Measurements from ENCODE around the gene ASAP3.
A peak's percentile ranks its signal among the peaks of the same experiment; 100 is the strongest.
"Not testable (repeated sequence)": the region's sequence is repeated elsewhere in the genome, so short reads cannot be mapped to it uniquely, and the experiment has no call there.

The ASAP3 gene

DNA sequence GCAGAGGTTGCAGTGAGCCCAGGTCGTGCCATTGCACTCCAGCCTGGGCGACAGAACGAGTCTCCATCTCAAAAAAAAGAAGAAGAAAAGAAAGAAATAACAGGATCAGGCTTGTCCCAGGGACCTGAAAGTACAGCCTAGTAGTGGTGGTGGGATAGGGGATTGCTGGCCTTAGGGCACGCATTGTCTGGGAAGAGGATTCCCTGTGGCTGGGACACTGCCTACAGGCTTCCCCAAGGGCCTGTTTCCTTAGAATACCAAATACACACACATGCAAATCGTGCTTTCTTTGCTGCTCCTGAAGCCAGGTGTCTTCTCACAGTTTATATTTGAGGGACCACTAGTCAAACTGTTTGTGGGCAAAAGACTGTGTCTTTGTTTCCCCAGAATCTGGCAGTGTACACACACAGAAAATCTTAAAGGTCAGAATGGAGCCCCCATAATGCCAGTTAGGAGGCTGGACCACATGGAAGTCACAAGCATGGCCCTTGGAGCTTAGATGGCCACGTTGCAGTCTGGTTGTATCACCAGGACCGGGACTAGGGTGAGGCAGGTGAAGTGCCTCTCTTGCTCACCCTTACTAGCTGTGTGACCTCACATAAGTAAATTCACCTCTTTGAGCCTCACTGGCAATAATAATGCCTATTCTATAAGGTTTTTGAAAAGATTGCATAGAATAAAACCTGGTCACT lies 12.7 kb upstream of the ASAP3 start:
- Mint-ChIP-seq H3K27me3 (peaks cover under 1% of the 10 kb centered on the region), H3K9me3 (no peaks in the 10 kb centered on the region), H3K27ac (no peak overlapping the region), H3K4me1 (peaks cover 2% of the 10 kb centered on the region), H3K36me3 (ENCODE audit: low read depth) (no peaks in the 10 kb centered on the region), H3K4me3 (no peak overlapping the region)
- ATAC-seq: no peak
- DNase-seq: no peak

DNA sequence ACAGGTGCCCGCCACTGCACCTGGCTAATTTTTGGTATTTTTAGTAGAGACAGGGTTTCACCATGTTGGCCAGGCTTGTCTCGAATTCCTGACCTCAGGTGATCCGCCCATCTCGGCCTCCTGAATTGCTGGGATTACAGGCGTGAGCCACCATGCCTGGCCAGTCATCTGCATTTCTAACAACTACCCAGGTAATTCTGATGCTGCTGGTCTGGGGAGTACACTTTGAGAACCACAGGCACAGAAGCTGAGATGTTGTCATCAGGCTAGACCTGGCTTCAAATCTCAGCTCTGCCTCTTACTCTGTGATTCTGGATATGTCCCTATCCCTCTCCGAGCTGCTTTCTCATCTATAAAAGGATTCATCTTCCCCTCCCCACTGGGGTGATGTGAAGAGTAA lies 10.9 kb upstream of the ASAP3 start:
- DNase-seq; H3K27me3 Mint-ChIP-seq; H3K36me3 Mint-ChIP-seq (ENCODE audit: low read depth); H3K4me1 Mint-ChIP-seq; H3K9me3 Mint-ChIP-seq; H3K27ac Mint-ChIP-seq; H3K4me3 Mint-ChIP-seq; ATAC-seq: not testable (repeated sequence)

DNA sequence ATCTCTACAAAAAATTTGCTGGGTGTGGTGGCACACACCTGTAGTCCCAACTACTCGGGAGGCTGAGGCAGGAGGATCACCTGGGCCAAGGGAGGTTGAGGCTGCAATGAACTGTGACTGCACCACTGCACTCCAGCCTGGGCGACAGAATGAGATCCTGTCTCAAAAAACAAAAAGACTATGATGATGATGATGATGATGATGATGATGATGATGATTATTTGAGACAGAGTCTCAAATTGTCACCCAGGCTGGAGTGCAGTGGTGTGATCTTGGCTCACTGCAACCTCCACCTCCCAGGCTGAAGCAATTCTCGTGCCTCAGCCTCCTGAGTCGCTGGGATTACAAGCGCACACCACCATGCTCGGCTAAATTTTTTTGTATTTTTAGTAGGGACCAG lies 8.8 kb upstream of the ASAP3 start:
- not testable (repeated sequence) for H3K36me3 Mint-ChIP-seq (ENCODE audit: low read depth); DNase-seq; H3K9me3 Mint-ChIP-seq; H3K4me1 Mint-ChIP-seq; H3K4me3 Mint-ChIP-seq; H3K27me3 Mint-ChIP-seq; H3K27ac Mint-ChIP-seq; ATAC-seq

DNA sequence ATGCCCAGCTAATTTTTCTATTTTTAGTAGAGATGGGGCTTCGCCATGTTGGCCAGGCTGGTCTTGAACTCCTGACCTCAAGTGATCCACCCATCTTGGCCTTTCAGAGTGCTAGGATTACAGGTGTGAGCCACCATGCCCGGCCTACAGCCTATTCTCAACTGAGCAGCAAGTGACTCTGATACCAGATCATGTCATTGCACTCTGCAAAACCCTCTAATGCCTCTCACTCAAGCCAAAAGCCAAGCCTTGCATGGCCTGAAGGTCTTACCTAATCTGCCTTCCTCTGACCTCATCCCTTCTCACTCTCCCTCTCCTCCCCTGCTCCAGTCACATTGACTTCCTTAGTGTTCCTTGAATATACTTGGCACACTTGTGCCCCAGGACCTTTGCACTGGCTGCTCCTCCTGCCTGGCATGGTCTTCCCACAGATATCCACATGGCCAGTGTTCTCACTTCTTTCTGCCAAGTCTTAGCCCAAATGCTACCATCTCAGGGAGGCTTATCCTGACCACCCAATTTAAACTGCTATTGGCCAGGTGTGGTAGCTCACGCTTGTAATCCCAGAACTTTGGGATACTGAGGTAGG lies 8.2 kb upstream of the ASAP3 start:
- ATAC-seq (no peak), DNase-seq (no peak)
- H3K27ac Mint-ChIP-seq: no peak overlapping the region
- no peaks in the 10 kb centered on the region for H3K36me3 Mint-ChIP-seq (ENCODE audit: low read depth)
- no peaks in the 10 kb centered on the region for H3K4me1 Mint-ChIP-seq
- no peaks in the 10 kb centered on the region for H3K9me3 Mint-ChIP-seq
- H3K4me3 Mint-ChIP-seq: no peak overlapping the region
- H3K27me3 Mint-ChIP-seq: peaks cover 7% of the 10 kb centered on the region

DNA sequence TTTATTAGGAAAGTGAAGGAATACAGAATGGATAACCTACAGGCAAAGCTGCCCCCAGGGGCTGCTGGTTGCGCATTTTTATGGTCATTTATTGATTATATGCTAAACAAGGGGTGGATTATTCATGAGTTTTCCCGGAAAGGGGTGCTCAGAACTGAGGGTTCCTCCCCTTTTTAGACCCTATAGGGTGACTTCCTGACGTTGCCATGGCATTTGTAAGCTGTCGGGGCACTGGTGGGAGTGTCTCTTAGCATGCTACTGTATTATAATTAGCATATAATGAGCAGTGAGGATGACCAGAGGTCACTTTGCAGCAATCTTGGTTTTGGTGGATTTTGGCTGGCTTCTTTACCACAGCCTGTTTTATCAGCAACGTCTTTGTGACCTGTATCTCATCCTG lies 5.9 kb upstream of the ASAP3 start:
- no peaks in the 10 kb centered on the region for H3K36me3 Mint-ChIP-seq (ENCODE audit: low read depth)
- H3K27me3 Mint-ChIP-seq: peaks cover 17% of the 10 kb centered on the region
- H3K27ac Mint-ChIP-seq: no peak overlapping the region
- H3K4me3 Mint-ChIP-seq: no peak overlapping the region
- ATAC-seq: no peak
- H3K9me3 Mint-ChIP-seq: no peaks in the 10 kb centered on the region
- peaks cover 3% of the 10 kb centered on the region for H3K4me1 Mint-ChIP-seq
- DNase-seq: no peak

DNA sequence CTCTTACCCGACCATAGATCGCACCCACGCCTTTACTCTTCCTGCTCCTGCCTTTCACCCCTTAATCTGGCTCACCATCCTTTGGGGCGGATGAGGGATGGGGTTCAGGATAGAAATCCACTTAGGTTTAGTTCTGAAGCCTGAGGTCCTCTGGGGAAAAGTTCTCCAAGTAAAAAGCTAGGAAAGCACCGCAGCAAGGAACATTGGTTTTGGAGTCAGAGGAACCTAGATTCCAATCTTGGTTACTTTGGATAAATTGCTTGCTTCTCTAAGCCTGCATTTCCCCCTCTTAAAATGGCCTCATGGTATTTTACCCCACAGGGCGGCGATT lies 988 bp upstream of the ASAP3 start:
- no peak for ATAC-seq
- Mint-ChIP-seq H3K36me3 (ENCODE audit: low read depth) (no peaks in the 10 kb centered on the region), H3K4me1 (peaks cover 13% of the 10 kb centered on the region), H3K4me3 (peak overlapping the region; percentile 79), H3K9me3 (no peaks in the 10 kb centered on the region), H3K27me3 (peaks cover 29% of the 10 kb centered on the region), H3K27ac (peak overlapping the region; percentile 39)
- no peak for DNase-seq

DNA sequence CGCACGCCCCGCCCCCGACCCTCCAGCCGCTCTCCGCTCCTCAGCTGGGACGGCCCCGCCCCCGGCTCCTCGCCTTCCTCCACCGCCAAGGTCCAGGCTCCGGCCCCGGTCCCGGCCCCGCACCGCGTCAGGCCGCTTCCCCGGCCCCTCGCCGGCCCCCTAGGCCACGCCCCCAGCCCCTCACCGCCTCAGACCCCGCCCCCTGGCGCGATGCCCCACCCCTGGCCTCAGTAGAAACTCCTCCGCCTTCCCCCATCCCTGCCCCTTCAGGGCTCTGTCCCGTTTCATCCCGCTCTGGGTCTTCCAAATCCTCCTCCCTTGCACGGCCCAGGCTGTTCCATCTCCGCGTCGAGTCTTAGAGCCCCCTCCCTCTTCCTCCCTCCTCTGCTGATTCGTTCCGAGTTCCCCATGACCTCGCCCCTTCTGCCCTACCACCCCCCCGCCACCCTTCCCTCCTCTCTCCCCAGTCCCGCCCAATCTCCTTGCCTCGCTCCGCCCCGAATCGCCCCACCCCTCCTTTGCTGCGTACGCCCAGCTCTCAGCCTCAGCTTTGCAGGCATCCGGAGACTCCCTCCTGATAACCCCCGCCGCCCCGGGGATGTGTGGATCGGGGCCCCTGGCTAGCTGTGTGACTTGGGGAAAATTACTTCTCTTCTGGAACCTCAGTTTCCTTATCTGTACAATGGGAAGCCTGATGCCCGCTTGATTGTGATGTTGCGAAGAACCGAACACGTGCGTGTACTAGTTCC lies 448 bp upstream of the ASAP3 start:
- peak; percentile 91 for DNase-seq
- H3K4me3 Mint-ChIP-seq: peak overlapping the region; percentile 79

DNA sequence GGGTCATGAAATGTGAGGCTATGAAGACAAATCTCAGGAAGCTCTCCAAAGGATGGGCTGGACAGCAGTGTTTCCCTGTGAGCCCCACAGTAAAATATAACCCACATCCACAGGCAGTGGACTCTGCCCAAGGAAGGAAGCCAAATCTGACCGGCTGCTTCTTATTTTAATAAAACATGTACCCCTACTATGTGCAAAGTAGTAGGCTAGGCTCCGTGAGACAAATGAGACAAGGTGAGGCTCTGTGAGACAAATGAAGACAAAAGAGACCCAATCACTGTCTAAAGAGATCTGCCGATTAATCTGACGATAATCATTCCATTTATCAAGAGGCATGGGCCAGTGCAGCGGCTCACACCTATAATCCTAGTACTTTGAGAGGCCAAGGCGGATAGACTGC lies 2.1 kb downstream of the ASAP3 start:
- H3K27ac Mint-ChIP-seq: no peak overlapping the region
- H3K27me3 Mint-ChIP-seq: peaks cover 32% of the 10 kb centered on the region
- DNase-seq (no peak), ATAC-seq (no peak)
- no peak overlapping the region for H3K4me3 Mint-ChIP-seq
- peaks cover 13% of the 10 kb centered on the region for H3K4me1 Mint-ChIP-seq
- no peaks in the 10 kb centered on the region for H3K36me3 Mint-ChIP-seq (ENCODE audit: low read depth)
- no peaks in the 10 kb centered on the region for H3K9me3 Mint-ChIP-seq

More for the DNA sequence above, 448 bp upstream of the ASAP3 start:
- no peaks in the 10 kb centered on the region for H3K9me3 Mint-ChIP-seq
- peak overlapping the region; percentile 39 for H3K27ac Mint-ChIP-seq
- no peaks in the 10 kb centered on the region for H3K36me3 Mint-ChIP-seq (ENCODE audit: low read depth)
- H3K4me1 Mint-ChIP-seq: peaks cover 13% of the 10 kb centered on the region
- H3K27me3 Mint-ChIP-seq: peaks cover 29% of the 10 kb centered on the region
- peak; percentile 91 for ATAC-seq

DNA sequence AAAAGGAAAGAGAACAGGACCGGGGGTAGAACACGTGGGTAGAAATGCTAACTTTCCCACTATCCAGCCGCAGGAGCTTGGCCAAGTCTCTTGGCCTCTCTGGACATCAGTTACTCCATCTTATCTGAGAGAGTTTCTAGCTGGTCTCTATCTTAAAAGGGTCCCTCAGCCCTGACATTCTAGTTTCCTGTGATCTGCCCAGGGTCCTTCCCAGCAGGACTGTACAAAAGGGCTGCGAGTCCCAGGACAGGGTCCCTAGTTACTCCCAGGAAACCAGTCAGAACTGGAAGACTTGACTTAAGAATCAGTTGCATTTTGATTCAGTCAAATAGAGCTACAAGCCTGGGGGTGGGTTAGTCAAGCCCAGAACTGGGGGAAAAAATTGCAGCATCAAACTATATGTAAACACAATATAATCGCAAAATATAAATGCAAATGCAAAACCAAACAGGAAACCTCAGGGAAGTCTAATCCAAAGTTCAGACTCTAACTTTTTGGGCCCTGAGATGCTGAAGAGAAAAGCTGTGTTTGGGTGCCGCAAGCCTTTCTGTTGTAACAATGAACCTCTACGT lies 2.9 kb downstream of the ASAP3 start:
- Mint-ChIP-seq H3K36me3 (ENCODE audit: low read depth) (no peaks in the 10 kb centered on the region), H3K4me1 (peaks cover 13% of the 10 kb centered on the region), H3K27me3 (peaks cover 31% of the 10 kb centered on the region), H3K27ac (no peak overlapping the region), H3K4me3 (no peak overlapping the region), H3K9me3 (no peaks in the 10 kb centered on the region)
- no peak for ATAC-seq
- DNase-seq: no peak

DNA sequence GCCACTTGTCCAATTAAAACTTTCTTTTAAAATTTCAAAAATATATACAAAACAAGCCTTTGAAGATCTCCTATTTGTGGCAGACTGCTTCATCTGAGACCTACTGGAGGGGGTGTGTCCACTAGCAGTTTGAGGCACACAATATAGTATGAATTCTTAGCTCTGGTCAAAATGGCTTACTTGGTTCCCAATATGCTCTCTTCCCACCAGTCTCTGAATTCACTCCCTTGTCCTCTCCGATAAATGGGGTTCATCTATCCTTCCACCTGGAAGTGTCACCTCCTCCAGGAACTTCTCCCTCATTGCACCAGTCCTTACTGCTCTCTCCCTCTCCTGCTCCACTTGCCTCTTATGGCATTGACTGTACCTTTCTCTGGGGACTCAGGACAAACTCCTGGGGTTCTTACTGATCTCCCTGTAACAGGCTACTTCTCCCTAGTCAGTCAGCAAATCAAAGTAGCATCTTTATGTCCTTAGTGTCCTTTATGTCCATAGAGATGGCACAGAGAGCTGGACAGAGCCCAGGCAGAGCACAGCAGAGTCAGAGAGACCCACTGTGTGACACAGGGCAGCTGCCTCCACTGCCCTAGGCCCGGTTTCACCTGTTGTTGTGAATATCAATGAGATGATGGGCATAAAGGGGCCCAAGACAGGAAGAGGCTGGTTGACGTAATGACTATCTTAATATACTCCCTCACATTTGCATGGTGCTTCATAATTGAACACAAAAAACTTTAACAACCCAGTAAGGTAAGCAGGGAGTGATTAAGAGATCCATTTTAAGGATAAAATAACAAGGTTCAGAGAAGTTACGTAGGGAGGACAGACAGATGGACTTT lies 3.6 kb downstream of the ASAP3 start:
- DNase-seq (no peak), ATAC-seq (no peak)
- Mint-ChIP-seq H3K4me3 (no peak overlapping the region), H3K4me1 (peaks cover 13% of the 10 kb centered on the region), H3K9me3 (no peaks in the 10 kb centered on the region), H3K36me3 (ENCODE audit: low read depth) (no peaks in the 10 kb centered on the region), H3K27ac (no peak overlapping the region), H3K27me3 (peaks cover 27% of the 10 kb centered on the region)

DNA sequence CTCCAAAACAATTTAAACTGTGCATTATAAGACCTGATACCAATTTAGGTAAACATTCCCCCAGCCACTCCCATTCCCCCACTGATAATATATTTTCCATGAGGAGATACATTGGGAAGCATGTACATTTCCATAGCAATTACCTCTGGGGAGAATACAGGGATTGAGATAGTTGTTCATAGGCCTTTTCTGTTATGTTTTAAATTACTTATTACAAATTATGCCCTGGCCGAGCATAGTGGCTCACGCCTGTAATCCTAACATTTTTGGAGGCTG lies 4.4 kb downstream of the ASAP3 start:
- Mint-ChIP-seq H3K36me3 (ENCODE audit: low read depth) (no peaks in the 10 kb centered on the region), H3K27me3 (peaks cover 23% of the 10 kb centered on the region), H3K4me1 (peaks cover 8% of the 10 kb centered on the region), H3K9me3 (no peaks in the 10 kb centered on the region), H3K27ac (no peak overlapping the region), H3K4me3 (no peak overlapping the region)
- ATAC-seq: no peak
- no peak for DNase-seq

DNA sequence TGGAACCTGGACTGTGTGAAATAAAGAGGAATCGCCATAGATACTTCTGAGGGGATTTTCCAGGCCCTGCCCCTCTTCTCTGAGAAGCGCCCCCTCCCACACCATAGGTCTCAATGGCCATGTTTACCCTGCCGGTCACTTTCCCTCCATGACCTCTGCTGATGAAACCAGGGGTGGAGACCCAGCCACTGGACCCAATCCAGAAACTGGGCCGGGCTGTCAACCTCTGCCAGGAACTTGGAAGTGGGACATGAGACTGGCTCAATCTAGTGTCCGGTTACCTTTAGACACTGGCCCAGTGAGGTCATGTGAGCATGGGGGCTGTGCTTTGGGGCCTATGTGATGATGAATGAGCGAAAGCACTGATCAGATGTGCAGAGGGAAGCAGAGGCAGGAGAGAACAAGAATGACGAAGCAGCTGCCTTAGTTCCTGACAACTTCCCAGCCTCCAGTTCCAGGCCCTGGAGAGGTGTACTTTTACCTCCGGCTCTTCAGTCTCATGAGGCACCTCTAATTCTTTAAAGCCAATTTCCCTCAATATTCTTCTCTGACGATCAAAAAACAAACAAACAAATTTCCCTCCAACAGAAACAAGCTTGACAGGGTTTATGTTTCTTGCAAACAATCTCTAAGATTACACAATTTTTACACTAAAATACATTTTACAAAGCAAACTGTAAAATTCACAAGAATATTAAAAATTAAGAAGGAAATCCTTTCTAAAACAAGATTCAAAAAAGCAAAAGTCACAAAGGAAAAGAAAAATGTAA lies 4.9 kb downstream of the ASAP3 start:
- Mint-ChIP-seq H3K27me3 (peaks cover 23% of the 10 kb centered on the region), H3K9me3 (no peaks in the 10 kb centered on the region), H3K4me3 (no peak overlapping the region), H3K36me3 (ENCODE audit: low read depth) (no peaks in the 10 kb centered on the region), H3K4me1 (peaks cover 7% of the 10 kb centered on the region), H3K27ac (no peak overlapping the region)
- DNase-seq (no peak), ATAC-seq (no peak)

DNA sequence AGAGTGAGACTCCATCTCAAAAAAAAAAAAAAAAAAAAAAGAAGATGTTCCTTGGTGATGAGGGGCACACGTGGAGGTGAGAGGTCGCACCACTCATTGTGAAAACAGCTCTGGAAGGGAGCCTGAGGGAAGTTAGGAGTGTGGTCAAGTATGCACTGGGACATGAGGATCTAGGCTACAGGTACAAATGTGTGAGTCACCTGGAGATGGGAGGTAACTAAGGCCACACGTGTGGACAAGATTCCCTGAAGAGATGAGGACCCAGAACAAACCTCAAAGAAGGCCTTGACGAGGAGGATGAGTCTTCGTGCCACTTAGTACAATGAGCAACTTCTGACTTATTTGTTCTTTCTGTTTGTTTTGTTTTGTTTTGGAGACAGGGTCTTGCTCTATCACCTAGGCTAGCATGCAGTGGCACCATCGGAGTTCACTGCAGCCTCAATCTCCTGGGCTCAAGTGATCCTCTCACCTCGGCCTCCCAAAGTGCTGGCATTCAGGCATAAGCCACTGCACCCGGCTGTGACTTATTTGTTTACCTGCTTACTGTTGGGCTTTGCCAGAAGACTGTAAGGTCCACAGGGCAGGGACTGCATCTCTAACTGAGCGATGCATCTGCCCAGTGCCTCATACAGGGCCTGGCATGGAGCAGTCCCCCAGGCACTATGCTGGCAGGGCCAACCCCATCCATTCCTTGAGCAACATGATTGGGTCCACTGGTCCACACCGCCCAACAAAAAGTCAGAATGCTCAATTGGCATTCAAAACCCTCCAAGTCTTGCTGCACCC lies 6.4 kb downstream of the ASAP3 start:
- Mint-ChIP-seq H3K36me3 (ENCODE audit: low read depth) (no peaks in the 10 kb centered on the region), H3K27ac (no peak overlapping the region), H3K4me3 (no peak overlapping the region), H3K4me1 (no peaks in the 10 kb centered on the region), H3K27me3 (peaks cover 15% of the 10 kb centered on the region), H3K9me3 (no peaks in the 10 kb centered on the region)
- DNase-seq (no peak), ATAC-seq (no peak)
